SK-N-SH (cell line): ENCODE measurements around the gene OSCAR.

Source experiments
- CTCF ChIP-seq: fragments of 200-600 bp; sonication (generic); IDR thresholded peaks from 2 replicates; pipeline ENCODE4 v1.6.1; 2017; ENCODE audit warnings: antibody characterized with exemption, mild to moderate bottlenecking, moderate library complexity
- EZH2phosphoT487 ChIP-seq: fragments of 200-600 bp; sonication (generic); IDR thresholded peaks from 2 replicates; pipeline ENCODE4 v1.6.1; 2017; ENCODE audit warnings: low read depth, mixed run types, mild to moderate bottlenecking, antibody characterized with exemption, moderate library complexity, borderline replicate concordance
- JUND ChIP-seq: IDR thresholded peaks from 2 replicates; pipeline ENCODE4 v1.4.0; 2012
- POLR2AphosphoS5 ChIP-seq: IDR thresholded peaks from 2 replicates; pipeline ENCODE4 v1.6.1; 2012; ENCODE audit warnings: low read depth, low read length
- REST ChIP-seq: IDR thresholded peaks from 2 replicates; pipeline ENCODE4 v1.6.1; 2012; ENCODE audit warnings: mild to moderate bottlenecking, low read depth, low read length, moderate library complexity
- RFX5 ChIP-seq: IDR thresholded peaks from 2 replicates; pipeline ENCODE4 v1.6.1; 2012; ENCODE audit warnings: mild to moderate bottlenecking, improper control_type of control experiment, low read length
- SIN3A ChIP-seq: IDR thresholded peaks from 2 replicates; pipeline ENCODE4 v1.6.1; 2012; ENCODE audit warnings: low read depth, mild to moderate bottlenecking, low read length, moderate library complexity, borderline replicate concordance
- TEAD4 ChIP-seq: IDR thresholded peaks from 2 replicates; pipeline ENCODE4 v1.4.0; 2012; ENCODE audit warnings: mild to moderate bottlenecking, borderline replicate concordance; ENCODE audit not compliant: insufficient read depth
- TF ChIP-seq, protein P1 (sequence below): IDR thresholded peaks from 2 replicates; pipeline ENCODE4 v1.4.0; 2012; ENCODE audit warnings: low read depth

DNA sequence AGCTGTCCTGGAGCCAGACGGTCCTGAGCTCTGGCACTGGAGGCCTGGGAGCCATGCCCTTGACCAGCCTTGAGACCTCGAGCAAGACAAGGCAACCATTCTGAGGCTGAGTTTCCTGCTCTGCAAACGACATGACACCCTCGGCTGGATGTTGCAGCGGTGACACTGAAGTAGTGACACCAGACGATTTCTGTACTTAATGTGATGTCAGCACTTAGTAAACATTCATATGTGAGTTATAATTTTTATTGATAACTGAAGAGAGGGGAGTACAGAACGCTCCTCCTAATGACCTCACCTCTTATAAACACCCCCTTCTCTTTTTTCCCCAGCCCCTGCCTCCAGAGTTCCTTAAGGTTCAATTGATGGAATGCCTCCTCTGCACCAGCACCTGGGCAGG, 7.9 kb upstream of the OSCAR start:
- no peak for TF ChIP-seq EZH2phosphoT487
- no peak for TF ChIP-seq CTCF
- TF ChIP-seq, protein P1, sequence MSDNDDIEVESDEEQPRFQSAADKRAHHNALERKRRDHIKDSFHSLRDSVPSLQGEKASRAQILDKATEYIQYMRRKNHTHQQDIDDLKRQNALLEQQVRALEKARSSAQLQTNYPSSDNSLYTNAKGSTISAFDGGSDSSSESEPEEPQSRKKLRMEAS: no peak
- no peak for TF ChIP-seq RFX5
- no peak for TF ChIP-seq JUND
- no peak for TF ChIP-seq TEAD4
- no peak for TF ChIP-seq SIN3A
- TF ChIP-seq REST: no peak
- no peak for TF ChIP-seq POLR2AphosphoS5
